ENCODE measurements around the gene ALDH1L1.

DNA sequence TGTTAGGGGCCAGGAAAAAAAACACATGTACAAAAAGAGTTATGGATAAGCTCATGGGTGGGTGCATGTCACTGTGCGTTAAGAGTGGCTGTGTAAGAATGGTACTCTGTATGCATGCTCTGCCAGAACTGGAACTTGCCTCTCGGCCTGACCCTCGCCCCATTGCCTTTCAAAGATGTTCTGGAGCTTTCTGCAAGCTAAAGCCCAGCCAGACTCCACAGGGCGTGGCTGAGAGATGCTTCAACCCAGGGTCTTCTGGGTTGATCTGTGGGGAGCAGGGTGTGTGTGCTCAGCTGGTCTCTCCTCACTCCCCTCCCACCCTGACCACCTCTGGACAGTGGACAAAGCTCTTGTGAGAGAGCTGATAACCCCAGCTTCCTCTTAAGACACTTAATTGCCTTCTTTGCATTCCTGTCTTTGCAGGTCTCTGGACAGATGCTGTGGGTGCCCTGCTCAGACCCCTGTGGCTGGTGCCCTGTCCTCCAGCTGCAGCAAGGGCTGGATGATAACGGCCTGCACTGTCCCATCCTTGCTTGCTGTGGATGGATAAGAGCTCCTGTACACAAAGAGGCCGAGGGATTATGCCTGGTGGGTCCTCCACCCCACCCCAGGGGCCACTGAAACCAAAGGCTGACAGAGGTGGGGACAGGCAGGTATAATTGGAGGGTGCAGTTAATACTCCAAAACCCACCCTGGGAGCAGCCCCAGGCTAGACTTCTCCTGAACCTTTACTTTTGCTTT, 28.7 kb downstream of the ALDH1L1 start:
- TF ChIP-seq, protein P1, sequence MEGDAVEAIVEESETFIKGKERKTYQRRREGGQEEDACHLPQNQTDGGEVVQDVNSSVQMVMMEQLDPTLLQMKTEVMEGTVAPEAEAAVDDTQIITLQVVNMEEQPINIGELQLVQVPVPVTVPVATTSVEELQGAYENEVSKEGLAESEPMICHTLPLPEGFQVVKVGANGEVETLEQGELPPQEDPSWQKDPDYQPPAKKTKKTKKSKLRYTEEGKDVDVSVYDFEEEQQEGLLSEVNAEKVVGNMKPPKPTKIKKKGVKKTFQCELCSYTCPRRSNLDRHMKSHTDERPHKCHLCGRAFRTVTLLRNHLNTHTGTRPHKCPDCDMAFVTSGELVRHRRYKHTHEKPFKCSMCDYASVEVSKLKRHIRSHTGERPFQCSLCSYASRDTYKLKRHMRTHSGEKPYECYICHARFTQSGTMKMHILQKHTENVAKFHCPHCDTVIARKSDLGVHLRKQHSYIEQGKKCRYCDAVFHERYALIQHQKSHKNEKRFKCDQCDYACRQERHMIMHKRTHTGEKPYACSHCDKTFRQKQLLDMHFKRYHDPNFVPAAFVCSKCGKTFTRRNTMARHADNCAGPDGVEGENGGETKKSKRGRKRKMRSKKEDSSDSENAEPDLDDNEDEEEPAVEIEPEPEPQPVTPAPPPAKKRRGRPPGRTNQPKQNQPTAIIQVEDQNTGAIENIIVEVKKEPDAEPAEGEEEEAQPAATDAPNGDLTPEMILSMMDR (IDR thresholded peaks at IDR 0.05) = no peak
- TF ChIP-seq POLR2A (IDR thresholded peaks at IDR 0.05) (no peak), POLR2AphosphoS5 (IDR thresholded peaks at IDR 0.05) (no peak), EP300 (IDR thresholded peaks at IDR 0.05) (no peak)

Data from stomach (tissue), 4 donors.